ENCODE data around the gene TMEM132E.

- TF ChIP-seq CTCF (IDR thresholded peaks at IDR 0.05 in 8 of 11, conservative IDR thresholded peaks at IDR 0.05 in 3 of 11) (no peak), POLR2A (IDR thresholded peaks at IDR 0.05) (no peak), POLR2AphosphoS5 (IDR thresholded peaks at IDR 0.05) (no peak)
Measured at GRCh38 chr17:34633760-34634159, 54.4 kb downstream of the TMEM132E start.
